Tibial artery (tissue), 4 donors: ENCODE data around the gene ADAMTS6.

Source experiments
- DNase-seq, 2 donors: peaks; one replicate each; pipeline ENCODE4 v3.0.0-alpha.2; 2019
- H3K27ac ChIP-seq, 2 donors: fragments of 200-600 bp; sonication (generic) in 1 of 2; 1 replicate in 1 of 2; 2 replicates in 1 of 2; pipeline ENCODE4 v1.5.1; 2018 to 2019; ENCODE audit warnings: mild to moderate bottlenecking in 1 of 2
- H3K27me3 ChIP-seq, 2 donors: fragments of 200-600 bp; sonication (generic) in 1 of 2; one replicate each; pipeline versions ENCODE4 v1.5.1 to v1.6.0; 2016 to 2019
- H3K36me3 ChIP-seq, 3 donors: fragments of 200-600 bp; sonication (generic) in 2 of 3; one replicate each; pipeline ENCODE4 v1.5.1; 2016 to 2019; ENCODE audit warnings: mild to moderate bottlenecking in 2 of 3
- H3K4me1 ChIP-seq, 4 donors: fragments of 200-600 bp; sonication (generic) in 2 of 4; 1 replicate in 3 of 4; 2 replicates in 1 of 4; pipeline ENCODE4 v1.5.1; 2016 to 2019
- H3K4me3 ChIP-seq, 2 donors: fragments of 200-600 bp; sonication (generic) in 1 of 2; 1 replicate in 1 of 2; 2 replicates in 1 of 2; pipeline ENCODE4 v1.5.1; 2018 to 2019; ENCODE audit warnings: mild to moderate bottlenecking in 2 of 2
- H3K9me3 ChIP-seq, 3 donors: fragments of 200-600 bp; sonication (generic) in 1 of 3; one replicate each; pipeline ENCODE4 v1.5.1; 2016 to 2019
- intact Hi-C: fragments of 100-400 bp; cut with DNase I; formaldehyde crosslinking; loops from one replicate; pipeline ENCODE4 v1.15.0; 2023; ENCODE audit warnings: low total_unique reads
- TF ChIP-seq, protein P1 (sequence below), 2 experiments: fragments of 200-600 bp in 1 of 2; fragments of 450-650 bp in 1 of 2; IDR thresholded peaks; one replicate each; pipeline ENCODE4 v1.5.1; 2017 to 2019; ENCODE audit warnings: antibody characterized with exemption in 2 of 2, mild to moderate bottlenecking in 1 of 2, moderate library complexity in 1 of 2

Gene ADAMTS6

GRCh38 chr5:65364907-65365306 is 116.8 kb downstream of the ADAMTS6 start:
- no peaks in the 10 kb centered on the region for H3K9me3 ChIP-seq
- DNase-seq, result no peak
- TF ChIP-seq, protein P1, sequence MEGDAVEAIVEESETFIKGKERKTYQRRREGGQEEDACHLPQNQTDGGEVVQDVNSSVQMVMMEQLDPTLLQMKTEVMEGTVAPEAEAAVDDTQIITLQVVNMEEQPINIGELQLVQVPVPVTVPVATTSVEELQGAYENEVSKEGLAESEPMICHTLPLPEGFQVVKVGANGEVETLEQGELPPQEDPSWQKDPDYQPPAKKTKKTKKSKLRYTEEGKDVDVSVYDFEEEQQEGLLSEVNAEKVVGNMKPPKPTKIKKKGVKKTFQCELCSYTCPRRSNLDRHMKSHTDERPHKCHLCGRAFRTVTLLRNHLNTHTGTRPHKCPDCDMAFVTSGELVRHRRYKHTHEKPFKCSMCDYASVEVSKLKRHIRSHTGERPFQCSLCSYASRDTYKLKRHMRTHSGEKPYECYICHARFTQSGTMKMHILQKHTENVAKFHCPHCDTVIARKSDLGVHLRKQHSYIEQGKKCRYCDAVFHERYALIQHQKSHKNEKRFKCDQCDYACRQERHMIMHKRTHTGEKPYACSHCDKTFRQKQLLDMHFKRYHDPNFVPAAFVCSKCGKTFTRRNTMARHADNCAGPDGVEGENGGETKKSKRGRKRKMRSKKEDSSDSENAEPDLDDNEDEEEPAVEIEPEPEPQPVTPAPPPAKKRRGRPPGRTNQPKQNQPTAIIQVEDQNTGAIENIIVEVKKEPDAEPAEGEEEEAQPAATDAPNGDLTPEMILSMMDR (IDR thresholded peaks at IDR 0.05), result no peak
- peaks cover 0 to 36% (median 9%) of the 10 kb centered on the region in 4 donors for H3K4me1 ChIP-seq
- H3K4me3 ChIP-seq, result peak overlapping the region in 1 of 2 donors; percentile 12
- H3K36me3 ChIP-seq, result no peaks in the 10 kb centered on the region
- H3K27ac ChIP-seq, result peak overlapping the region; percentile 70 to 78
- intact Hi-C loops, result no loop called here
- H3K27me3 ChIP-seq, result no peaks in the 10 kb centered on the region

GRCh38 chr5:65363499-65363898 is 118.2 kb downstream of the ADAMTS6 start:
- Histone ChIP-seq H3K36me3 (no peaks in the 10 kb centered on the region), H3K4me1 (peaks cover 0 to 36% (median 9%) of the 10 kb centered on the region in 4 donors), H3K4me3 (no peak overlapping the region), H3K27me3 (no peaks in the 10 kb centered on the region), H3K9me3 (no peaks in the 10 kb centered on the region), H3K27ac (peak overlapping the region; percentile 70 to 78)
- TF ChIP-seq, protein P1 (IDR thresholded peaks at IDR 0.05), result no peak
- intact Hi-C loops, result no loop called here
- no peak for DNase-seq

DNA sequence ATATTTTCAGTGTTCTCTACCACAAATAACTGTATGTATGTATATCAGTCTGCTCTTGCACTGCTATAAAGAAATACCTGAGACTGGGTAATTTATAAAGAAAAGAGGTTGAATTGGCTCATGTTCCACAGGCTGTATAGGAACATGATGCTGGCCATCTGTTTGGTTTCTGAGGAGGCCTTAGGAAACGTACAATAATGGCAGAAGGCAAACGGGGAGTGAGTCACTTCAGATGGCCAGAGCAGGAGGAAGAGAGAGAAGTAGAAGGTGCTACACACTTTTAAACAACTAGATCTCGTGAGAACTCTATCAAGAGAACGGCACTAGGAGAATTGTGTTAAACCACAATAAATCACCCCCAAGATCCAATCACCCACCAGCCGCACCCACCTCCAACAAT is 121.7 kb downstream of the ADAMTS6 start:
- peaks cover 0 to 14% (median 3%) of the 10 kb centered on the region in 4 donors for H3K4me1 ChIP-seq
- no peaks in the 10 kb centered on the region for H3K27me3 ChIP-seq
- intact Hi-C loops, result no loop called here
- no peak for DNase-seq
- no peak overlapping the region for H3K4me3 ChIP-seq
- no peaks in the 10 kb centered on the region for H3K9me3 ChIP-seq
- TF ChIP-seq, protein P1 (IDR thresholded peaks at IDR 0.05), result no peak
- H3K36me3 ChIP-seq, result no peaks in the 10 kb centered on the region
- H3K27ac ChIP-seq, result no peak overlapping the region

DNA sequence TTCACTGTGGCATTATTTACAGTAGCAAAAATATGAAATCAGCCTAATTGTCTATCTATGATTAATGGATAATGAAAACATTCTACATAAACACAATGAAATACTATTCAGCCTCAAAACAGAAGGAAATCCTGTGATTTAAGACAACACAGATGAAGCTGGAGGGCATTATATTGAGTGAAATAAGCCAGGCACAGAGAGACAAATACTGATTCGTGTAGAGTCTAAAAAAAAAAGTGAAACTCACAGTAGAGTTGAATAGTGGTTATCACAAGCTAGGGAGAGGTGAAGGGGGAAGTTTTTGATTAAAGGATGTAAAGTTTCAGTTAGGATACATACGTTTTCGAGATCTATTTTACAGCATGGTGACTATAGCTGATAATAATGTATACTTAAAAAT is 122.2 kb downstream of the ADAMTS6 start:
- Histone ChIP-seq H3K27ac (no peak overlapping the region), H3K27me3 (no peaks in the 10 kb centered on the region), H3K9me3 (no peaks in the 10 kb centered on the region), H3K4me3 (no peak overlapping the region), H3K36me3 (no peaks in the 10 kb centered on the region), H3K4me1 (peaks cover 0 to 10% (median 3%) of the 10 kb centered on the region in 4 donors)
- no peak for DNase-seq
- TF ChIP-seq, protein P1 (IDR thresholded peaks at IDR 0.05), result no peak
- intact Hi-C loops, result no loop called here

DNA sequence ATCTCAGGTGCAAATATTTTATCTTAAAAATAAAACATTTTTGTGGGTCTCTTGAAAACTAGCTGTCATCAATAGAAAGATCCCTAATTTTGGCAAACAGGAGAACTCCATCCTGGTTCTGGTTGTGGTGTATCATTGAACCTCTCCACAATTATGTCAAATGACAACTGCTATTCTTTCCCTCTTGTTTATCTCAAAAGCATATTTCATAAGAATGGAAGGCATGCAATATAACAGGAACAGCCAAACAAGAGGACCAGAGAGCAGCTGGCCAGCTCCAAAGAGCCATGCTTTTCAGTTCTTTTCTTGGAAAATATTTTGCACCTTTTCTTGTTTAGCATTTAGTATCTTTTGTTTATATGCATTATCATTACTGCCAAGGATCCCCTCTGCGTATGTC is 125.4 kb downstream of the ADAMTS6 start:
- no peaks in the 10 kb centered on the region for H3K9me3 ChIP-seq
- no peaks in the 10 kb centered on the region for H3K27me3 ChIP-seq
- intact Hi-C loops, result no loop called here
- H3K4me1 ChIP-seq, result peaks cover 0 to 7% (median 0%) of the 10 kb centered on the region in 4 donors
- no peak for DNase-seq
- H3K27ac ChIP-seq, result no peak overlapping the region
- H3K4me3 ChIP-seq, result no peak overlapping the region
- H3K36me3 ChIP-seq, result no peaks in the 10 kb centered on the region
- TF ChIP-seq, protein P1 (IDR thresholded peaks at IDR 0.05), result no peak

GRCh38 chr5:65355301-65355700 is 126.4 kb downstream of the ADAMTS6 start:
- no peaks in the 10 kb centered on the region for H3K36me3 ChIP-seq
- TF ChIP-seq, protein P1 (IDR thresholded peaks at IDR 0.05), result no peak
- H3K27ac ChIP-seq, result no peak overlapping the region
- peak overlapping the region in 1 of 2 donors; percentile 18 for H3K4me3 ChIP-seq
- no peaks in the 10 kb centered on the region for H3K9me3 ChIP-seq
- no peaks in the 10 kb centered on the region for H3K27me3 ChIP-seq
- H3K4me1 ChIP-seq, result peaks cover 0 to 7% (median 0%) of the 10 kb centered on the region in 4 donors
- DNase-seq, result no peak
- intact Hi-C loops, result no loop called here
